Heart left ventricle (tissue), 13 donors: ENCODE results near the gene LGR5.

Experiments used
- CTCF ChIP-seq, 12 donors: fragments of 200-600 bp; sonication (generic) in 4 of 12; IDR thresholded peaks; one replicate each; pipeline versions ENCODE4 v1.5.0 to v1.8.0; 2018 to 2022; ENCODE audit warnings: antibody characterized with exemption in 12 of 12, mild to moderate bottlenecking in 5 of 12
- POLR2A ChIP-seq, 2 donors: fragments of 450-650 bp; IDR thresholded peaks; one replicate each; pipeline ENCODE4 v1.6.1; 2017; ENCODE audit warnings: antibody characterized with exemption in 2 of 2, mild to moderate bottlenecking in 2 of 2, moderate library complexity in 2 of 2
- donor health status: ischemic (EF 13 %, LVEDD 7.1; RV severe dilation, severe dysfunction).
- donor health status: DM: no; HTN: yes; CAD: no.
- donor health status: DM: no; HTN: no; CAD: no.
- donor health status: ischemic (EF 25% LVEDD 6.9; RV normal size, moderate dysfunction).
- donor health status: ischemic (EF 25% LVEDD 5.7; RV mildly dilated, moderate dysfunction).
- donor health status: ischemic (EF 35%, LVEDD 5.7; RV mildly dilated, moderate dysfunction).
- donor health status: nonischemic (EF 11% LVEDD 7.7; RV severe dilation, severe dysfunction).
- donor health status: DM: yes; HTN: yes; CAD: no.
- donor health status: PGD.
- donor health status: ischemic (EF 29% LVEDD 5.4; RV normal size, mild dysfunction).
- donor health status: nonischemic (EF 23%, LVEDD 6.1; RV moderate dilation, normal function).

GRCh38 chr12:71504476-71504875 lies 64.9 kb downstream of the LGR5 start:
- TF ChIP-seq CTCF (IDR thresholded peaks at IDR 0.05): no peak
- TF ChIP-seq POLR2A (IDR thresholded peaks at IDR 0.05): no peak
